ENCODE data around the gene OPA3.

DNA sequence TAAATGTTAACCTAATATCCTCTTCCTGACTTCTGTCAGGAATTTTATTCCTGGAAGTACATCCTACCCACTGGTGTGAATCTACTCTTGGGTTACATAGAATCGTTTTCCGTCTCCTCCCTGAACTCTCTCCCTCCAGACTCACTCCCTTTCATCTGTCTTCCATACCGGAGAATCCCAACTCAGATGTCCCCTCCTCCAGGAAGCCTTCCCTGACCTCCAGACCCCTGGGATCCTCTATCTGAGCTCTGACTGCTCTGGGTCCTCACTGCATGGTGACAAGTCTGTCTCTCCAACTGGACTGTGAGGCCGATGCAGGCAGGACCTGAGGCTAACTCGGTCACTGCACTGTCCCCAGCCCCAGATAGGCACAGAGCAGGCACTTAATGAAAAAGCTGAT, 24.6 kb downstream of the OPA3 start:
- TF ChIP-seq, protein P1, sequence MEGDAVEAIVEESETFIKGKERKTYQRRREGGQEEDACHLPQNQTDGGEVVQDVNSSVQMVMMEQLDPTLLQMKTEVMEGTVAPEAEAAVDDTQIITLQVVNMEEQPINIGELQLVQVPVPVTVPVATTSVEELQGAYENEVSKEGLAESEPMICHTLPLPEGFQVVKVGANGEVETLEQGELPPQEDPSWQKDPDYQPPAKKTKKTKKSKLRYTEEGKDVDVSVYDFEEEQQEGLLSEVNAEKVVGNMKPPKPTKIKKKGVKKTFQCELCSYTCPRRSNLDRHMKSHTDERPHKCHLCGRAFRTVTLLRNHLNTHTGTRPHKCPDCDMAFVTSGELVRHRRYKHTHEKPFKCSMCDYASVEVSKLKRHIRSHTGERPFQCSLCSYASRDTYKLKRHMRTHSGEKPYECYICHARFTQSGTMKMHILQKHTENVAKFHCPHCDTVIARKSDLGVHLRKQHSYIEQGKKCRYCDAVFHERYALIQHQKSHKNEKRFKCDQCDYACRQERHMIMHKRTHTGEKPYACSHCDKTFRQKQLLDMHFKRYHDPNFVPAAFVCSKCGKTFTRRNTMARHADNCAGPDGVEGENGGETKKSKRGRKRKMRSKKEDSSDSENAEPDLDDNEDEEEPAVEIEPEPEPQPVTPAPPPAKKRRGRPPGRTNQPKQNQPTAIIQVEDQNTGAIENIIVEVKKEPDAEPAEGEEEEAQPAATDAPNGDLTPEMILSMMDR (conservative IDR thresholded peaks at IDR 0.05): no peak
- no peak for TF ChIP-seq EZH2 (IDR thresholded peaks at IDR 0.05; ENCODE audit: low read depth)

All from PC-9 (cell line).